Neural progenitor cell (in vitro differentiated cells): ENCODE results near the gene FKBP6.

ENCODE experiments used
- CTCF ChIP-seq: fragments of 200-600 bp; sonication (generic); IDR thresholded peaks from 2 replicates; pipeline ENCODE4 v1.5.1; 2017; ENCODE audit warnings: antibody characterized with exemption, mild to moderate bottlenecking
- EZH2 ChIP-seq: fragments of 200-600 bp; sonication (generic); IDR thresholded peaks from 2 replicates; pipeline ENCODE4 v1.6.1; 2017; ENCODE audit warnings: antibody characterized with exemption, mild to moderate bottlenecking, moderate library complexity
- EZH2phosphoT487 ChIP-seq: fragments of 200-600 bp; sonication (generic); IDR thresholded peaks from 2 replicates; pipeline ENCODE4 v1.6.1; 2017; ENCODE audit warnings: antibody characterized with exemption

GRCh38 chr7:73366127-73366526, 38.2 kb downstream of the FKBP6 start:
- TF ChIP-seq CTCF (no peak), EZH2 (no peak), EZH2phosphoT487 (no peak)
